ENCODE results near the gene COL4A1.
A peak's percentile ranks its signal among the peaks of the same experiment; 100 is the strongest.

Gene COL4A1

DNA sequence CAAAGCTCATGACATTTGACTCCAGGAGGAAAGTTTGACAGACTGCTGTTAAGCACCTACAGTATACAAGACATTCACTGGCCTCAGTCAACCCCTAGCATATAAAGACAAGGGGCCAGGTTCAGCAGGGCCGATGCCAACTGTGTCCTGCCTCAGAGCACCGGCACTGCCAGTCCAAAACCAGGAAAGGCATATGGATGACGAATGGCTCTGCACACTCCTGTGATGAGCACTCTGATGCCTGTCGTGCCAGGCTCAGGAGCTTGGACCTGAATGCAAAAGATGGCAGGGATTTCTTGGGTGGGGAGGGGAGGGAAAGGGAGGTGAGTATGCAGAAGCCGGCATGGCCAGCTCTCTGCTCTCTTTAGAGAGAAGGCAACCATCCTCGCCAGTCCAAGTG, 38.9 kb downstream of the COL4A1 start:
- FAIRE-seq (no peak), DNase-seq (ENCODE audit: insufficient read length, low spot score) (no peak)
- TF ChIP-seq POLR2A (IDR thresholded peaks at IDR 0.05; ENCODE audit: low read depth, low read length) = no peak

DNA sequence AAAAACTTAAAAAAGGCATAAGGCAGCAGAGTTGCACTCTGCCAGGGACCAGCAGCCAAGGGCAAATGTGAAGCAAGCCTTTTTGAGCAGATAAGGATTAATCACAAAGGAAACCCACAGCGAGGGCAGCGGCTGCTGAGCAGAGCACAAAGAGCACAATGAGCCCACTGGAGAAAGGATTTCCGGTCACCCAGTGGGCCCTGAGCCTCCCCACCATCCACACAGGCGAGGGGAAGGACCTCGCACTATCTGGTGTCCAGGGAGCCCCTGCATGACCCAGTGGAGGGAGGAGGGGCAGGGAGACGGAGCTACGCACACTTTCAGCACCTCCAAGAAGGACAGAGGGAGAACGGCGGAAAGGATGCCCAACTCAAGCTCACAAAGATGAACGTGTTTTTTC, 40.0 kb downstream of the COL4A1 start:
- DNase-seq (ENCODE audit: insufficient read length, low spot score) (no peak), FAIRE-seq (no peak)
- TF ChIP-seq POLR2A (IDR thresholded peaks at IDR 0.05; ENCODE audit: low read depth, low read length) = no peak

DNA sequence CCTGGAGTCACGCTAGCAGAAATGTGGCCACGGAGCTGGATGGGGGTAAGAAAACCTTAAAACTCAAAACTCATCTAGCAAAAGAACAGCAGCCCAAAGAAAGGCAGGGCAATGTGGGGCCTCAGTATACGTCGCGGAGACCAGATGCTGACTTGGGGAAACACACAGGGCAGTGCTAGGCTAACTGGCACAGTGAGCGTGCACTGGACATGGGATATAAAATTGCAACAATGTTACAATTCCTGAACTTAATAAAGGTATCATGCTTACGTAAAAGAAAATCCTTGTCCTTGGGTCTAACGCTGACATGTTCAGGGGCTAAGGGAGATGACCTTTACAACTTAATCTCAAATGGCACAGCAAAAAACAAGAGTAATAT, 40.5 kb downstream of the COL4A1 start:
- DNase-seq (ENCODE audit: insufficient read length, low spot score) (no peak), FAIRE-seq (no peak)
- TF ChIP-seq POLR2A (IDR thresholded peaks at IDR 0.05; ENCODE audit: low read depth, low read length) = no peak

DNA sequence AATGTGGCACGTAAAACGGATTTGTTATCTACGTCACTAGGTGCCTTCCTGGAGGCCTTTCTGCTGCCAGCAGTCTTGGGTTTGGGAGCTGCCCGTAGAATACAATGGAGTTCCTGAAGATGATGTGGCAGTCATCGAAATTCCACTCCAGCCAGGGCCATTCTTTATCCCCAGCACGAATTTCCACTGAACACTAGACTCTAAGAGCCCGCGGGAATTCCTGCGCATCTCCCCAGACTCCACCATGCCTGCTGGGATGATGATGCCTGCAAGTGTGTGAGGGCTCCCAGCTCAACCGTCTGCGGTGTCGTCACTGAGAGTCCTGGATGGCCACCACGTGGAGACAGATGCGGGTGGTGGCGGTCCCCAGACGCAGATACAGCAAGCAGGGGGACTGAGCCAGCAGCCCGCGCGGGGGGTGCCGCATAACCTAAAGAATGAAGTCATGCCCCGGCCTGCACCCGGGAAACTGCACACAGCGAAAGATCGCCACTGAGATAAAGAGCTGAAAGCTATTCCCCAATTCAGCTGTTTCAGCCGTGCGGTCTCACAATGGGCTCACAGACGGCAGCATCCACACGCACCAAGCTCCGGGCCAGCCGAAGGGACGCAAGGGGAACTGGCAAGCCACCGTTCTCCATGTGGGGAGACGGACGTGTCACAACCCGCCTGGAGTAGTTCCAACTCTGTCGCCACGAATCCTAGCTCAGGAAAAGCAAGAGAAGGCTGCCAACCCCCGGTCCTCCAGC, 41.1 kb downstream of the COL4A1 start:
- FAIRE-seq (no peak), DNase-seq (ENCODE audit: insufficient read length, low spot score) (no peak)
- no peak for TF ChIP-seq POLR2A (IDR thresholded peaks at IDR 0.05; ENCODE audit: low read depth, low read length)

DNA sequence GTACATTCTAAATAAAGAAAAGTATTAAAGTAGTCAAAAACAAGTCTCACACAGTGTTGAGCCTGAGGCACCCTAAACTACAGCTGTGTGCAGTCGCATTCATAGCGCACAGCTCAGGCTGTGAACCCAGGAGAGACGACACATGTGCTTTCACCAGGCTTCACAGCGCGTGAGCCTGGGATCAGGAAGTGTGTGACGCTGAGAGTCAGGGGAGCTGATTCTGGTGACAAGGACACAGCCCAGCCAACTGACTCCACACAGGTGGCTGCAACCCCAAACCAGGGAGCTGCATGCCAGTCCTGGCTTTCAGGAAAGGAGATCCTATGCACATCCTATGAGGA, 41.6 kb downstream of the COL4A1 start:
- DNase-seq (ENCODE audit: insufficient read length, low spot score) = no peak
- no peak for FAIRE-seq
- TF ChIP-seq POLR2A (IDR thresholded peaks at IDR 0.05; ENCODE audit: low read depth, low read length) = no peak

DNA sequence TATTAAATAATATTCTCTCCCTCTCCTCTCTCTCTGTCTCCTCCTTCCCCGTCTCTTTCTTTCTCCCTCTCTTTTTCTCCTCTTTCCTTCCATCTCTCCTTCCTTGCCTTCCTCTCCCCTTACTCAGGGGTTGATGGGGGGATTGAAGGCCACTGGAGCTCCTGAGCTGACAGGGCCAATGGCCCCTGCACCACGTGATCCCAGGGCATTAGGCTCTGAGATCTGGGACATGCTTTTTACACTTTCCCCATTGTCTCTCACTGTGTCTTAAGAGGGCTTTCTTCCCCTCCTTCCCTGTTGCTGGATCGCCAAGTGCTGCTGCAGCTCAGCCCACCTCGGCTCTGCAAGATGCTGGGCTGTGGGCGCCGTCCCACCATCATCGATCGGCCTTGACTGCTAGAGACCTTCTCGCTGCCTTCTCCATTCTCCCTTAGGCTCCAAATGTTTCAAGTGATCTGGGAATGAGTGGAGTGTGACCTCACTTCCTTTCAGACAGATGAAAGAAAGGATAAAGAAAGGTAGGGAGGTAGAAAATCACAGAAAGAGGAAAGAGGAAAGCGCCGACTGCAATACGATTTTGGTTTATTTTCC, 42.2 kb downstream of the COL4A1 start:
- DNase-seq (ENCODE audit: insufficient read length, low spot score) (no peak), FAIRE-seq (no peak)
- TF ChIP-seq POLR2A (IDR thresholded peaks at IDR 0.05; ENCODE audit: low read depth, low read length) = no peak

DNA sequence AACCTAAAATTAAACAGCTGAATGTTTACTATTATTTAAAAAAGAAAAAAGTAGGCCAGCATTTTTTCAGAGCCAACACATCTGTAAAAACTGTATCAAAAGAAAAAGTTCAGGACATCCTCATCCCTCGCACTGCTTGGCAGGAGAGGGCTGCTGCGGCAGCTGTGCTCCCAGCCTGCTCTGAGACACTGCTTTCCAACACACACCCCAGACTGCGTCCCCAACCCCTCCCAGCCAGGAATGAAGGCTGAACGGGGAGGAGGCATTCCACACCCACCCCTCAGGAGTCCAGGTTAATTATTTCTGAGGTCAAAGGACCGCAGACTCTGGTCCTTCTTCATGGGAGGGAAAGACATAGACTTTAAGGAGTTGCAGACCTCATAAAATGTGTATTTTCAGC, 43.1 kb downstream of the COL4A1 start:
- no peak for TF ChIP-seq POLR2A (IDR thresholded peaks at IDR 0.05; ENCODE audit: low read depth, low read length)
- DNase-seq (ENCODE audit: insufficient read length, low spot score) (no peak), FAIRE-seq (no peak)

DNA sequence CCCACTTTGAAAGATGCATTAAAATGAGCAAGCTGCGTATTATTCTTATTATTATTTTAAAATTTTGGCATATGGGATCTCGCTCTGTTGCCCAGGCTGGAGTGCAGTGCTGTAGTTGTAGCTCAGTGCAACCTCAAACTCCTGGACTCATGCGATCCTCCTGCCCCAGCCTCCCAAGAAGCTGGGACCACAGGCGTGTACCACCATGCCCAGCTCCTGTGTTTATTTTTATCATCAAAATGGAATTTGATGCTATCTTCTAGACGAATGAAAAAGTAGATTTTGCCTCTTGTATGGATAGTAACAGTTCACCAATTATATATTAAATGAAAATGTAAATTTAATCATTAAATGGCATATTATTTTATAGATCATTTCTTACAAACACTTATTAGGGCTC, 43.6 kb downstream of the COL4A1 start:
- FAIRE-seq = no peak

DNA sequence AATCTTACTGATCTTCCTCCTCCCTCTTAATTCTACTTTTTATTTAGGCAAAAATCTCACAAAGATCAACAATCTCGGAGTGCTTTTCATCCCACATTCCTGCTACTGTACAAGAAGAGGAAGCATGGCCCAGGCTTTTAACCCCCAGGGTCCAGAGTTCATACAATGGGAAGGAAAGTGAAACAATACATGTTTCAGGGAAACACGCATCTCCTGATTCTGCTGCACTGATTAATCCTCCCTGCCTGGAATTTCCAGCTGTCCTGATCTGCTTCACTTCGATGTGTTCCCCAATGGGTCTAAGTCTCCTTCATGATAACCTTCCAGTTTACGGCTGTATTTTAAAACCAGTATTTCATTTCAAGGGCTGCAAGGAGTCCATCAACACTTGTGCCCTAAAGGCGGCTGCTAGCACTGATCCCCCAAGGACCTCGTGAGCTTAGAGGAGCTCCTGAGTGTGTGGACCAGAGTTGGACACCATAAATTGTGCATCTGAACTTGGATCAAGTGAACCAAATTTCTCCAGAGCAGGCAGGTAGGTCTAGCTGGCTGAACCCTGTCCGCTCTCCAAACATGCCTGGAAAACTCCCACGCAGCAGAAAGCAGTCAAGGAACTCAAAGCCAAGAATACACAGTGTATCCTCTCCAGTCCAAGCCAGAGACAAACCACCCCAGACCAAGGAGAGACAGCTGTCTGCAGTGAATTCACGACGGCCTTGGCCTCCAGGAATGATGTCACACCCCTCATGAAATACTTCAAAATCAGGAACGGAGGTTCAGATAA, 44.3 kb downstream of the COL4A1 start:
- TF ChIP-seq POLR2A (IDR thresholded peaks at IDR 0.05; ENCODE audit: low read depth, low read length) = no peak
- DNase-seq (ENCODE audit: insufficient read length, low spot score) (no peak), FAIRE-seq (peak; percentile 72)

More for the DNA sequence above, 43.6 kb downstream of the COL4A1 start:
- DNase-seq (ENCODE audit: insufficient read length, low spot score) = no peak
- no peak for TF ChIP-seq POLR2A (IDR thresholded peaks at IDR 0.05; ENCODE audit: low read depth, low read length)

DNA sequence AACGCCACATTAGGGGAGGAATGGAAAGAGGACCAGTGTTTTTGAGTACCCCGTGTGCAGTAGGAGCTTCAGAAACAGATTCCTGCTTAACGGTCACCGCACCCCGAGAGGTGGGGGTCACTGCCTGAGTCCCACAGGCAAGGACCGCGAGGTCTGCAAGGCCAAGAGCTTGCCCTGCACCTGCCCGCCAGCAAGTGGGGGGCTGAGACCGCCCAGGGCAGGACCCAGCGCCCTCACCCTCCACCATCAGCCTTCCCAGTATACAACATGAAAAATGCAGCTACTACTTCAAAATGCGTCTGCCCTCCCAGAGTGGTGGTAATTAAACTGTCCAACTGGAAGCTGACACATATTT, 44.9 kb downstream of the COL4A1 start:
- FAIRE-seq = no peak
- TF ChIP-seq POLR2A (IDR thresholded peaks at IDR 0.05; ENCODE audit: low read depth, low read length) = no peak
- DNase-seq (ENCODE audit: insufficient read length, low spot score) = no peak

DNA sequence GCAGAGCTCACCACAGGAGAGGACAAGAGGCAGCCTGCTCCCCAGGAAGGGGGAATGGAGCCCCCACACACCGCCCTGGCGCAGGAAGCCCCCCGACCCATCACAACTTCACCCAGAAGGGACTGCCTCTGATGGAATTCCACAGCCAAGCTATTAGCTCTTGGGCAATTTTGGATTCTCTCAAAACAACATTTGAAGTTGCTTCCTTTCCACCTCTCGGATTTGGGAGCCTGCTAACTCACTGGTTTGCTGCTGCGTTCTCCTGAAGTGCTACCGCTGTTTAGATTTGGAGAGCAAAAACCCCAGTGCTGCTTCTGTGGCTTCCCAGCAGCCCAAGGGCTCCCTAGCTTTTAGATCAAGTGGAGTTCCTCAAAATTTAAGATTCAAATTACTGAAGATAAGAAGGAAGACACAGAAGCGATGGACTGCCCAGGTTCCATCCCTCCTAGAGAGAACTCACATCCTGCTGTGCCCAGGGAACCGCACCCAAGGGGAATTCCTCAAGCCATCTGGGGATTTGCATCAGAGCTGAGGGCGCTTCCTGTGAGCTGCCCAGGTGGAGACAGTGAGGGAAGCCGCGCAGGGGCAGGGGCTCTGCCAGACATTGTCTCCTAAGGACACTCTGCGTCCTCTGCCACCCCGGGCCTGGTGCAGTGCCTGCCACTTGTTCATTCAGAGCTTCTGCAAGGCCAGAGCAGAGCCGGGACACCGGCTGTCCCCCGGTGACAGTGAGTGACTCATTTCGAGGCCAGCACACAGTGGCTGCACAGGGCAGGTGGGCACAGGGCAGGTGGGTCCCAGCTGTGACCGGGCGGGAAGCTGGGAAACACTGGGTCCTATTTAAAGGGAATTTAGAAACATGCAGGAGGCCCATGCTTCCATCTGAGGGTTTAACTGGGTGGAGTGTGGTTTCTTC, 45.5 kb downstream of the COL4A1 start:
- no peak for DNase-seq (ENCODE audit: insufficient read length, low spot score)
- FAIRE-seq = peak; percentile 11
- no peak for TF ChIP-seq POLR2A (IDR thresholded peaks at IDR 0.05; ENCODE audit: low read depth, low read length)

DNA sequence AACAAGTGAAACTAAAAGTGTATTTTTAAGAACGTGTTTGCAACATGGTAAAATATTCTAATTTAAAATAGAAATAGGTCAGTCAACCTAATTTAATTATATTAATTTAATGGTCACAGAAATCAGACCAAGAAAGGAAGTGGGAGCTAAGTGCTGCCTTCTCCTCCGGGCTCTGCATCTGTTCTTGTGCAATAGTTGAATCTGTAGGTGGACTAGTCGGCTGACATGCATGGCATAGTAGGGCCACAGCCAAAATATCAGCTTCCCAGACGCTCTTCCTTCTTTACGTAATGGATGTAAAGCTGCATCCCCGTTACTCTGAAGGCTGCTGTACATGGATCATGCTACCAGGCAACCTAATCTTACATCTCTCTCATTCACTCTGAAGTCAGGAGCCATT, 47.3 kb downstream of the COL4A1 start:
- peak; percentile 20 for FAIRE-seq
- no peak for TF ChIP-seq POLR2A (IDR thresholded peaks at IDR 0.05; ENCODE audit: low read depth, low read length)

DNA sequence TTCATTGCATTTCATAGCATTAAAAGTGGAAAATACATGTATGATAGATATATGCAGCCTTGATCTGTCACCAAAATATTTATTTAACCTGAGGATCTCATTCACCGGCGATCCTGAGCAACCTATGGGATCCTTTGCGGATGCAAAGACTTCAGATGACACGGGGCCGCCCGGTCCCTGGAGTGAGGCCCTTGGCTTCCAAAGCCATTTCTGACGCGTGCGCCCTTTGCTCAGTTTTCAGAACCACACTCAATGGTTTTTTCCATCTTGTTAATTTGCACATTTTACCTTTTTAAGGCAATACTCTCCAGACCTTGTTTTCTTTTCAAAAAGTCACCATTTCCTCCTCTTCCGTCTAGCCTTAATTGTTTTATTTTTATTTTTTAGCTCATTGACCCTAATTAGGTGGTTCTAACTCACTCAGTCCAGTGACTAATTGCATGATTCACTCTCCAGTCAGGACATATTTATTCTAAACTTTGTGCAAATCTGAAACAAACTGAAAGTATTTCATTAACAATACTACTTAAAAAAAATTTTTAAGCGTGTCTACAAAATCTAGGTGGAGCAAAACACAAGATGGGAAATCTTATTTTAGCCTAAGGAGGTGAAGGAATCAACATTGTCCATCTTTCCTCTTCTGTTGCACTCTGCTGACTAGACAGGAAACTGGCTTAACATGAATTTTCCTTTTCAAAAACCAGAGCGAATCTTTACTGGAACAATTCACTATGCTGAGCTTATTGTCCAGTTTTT, 47.9 kb downstream of the COL4A1 start:
- peak; percentile 88 for FAIRE-seq
- no peak for TF ChIP-seq POLR2A (IDR thresholded peaks at IDR 0.05; ENCODE audit: low read depth, low read length)

More for the DNA sequence above, 47.3 kb downstream of the COL4A1 start:
- no peak for DNase-seq (ENCODE audit: insufficient read length, low spot score)

More for the DNA sequence above, 47.9 kb downstream of the COL4A1 start:
- no peak for DNase-seq (ENCODE audit: insufficient read length, low spot score)
